Right lung (tissue), 5 donors: ENCODE measurements around the gene PROP1. TPM values are rescaled to one million over a fixed set of nuclear protein-coding genes. Genes with fewer than 3 reads are reported as not detected.
"Not testable (repeated sequence)": the region's sequence is repeated elsewhere in the genome, so short reads cannot be mapped to it uniquely, and the experiment has no call there.

Experiments
- DNase-seq, 2 donors: peaks; one replicate each; pipeline ENCODE4 v3.0.0-alpha.2; 2013
- polyA plus RNA-seq, 5 donors: library from polyadenylated mRNA; unstranded; fragments of 120-200 nt; gene quantifications; one replicate each; pipeline versions ENCODE4 v1.2.1 to v1.2.3, GENCODE V29; 2013; ENCODE audit warnings: inconsistent platforms in 1 of 5, low replicate concordance in 1 of 5; ENCODE audit not compliant: insufficient read length in 5 of 5, insufficient read depth in 1 of 5

PROP1 gene
- polyA plus RNA-seq, 5 donors: not detected

GRCh38 chr5:177945601-177946283 lies 50.3 kb downstream of the PROP1 start:
- DNase-seq: not testable (repeated sequence)

- DNase-seq: not testable (repeated sequence)
Observed at GRCh38 chr5:177945145-177945544, 50.9 kb downstream of the PROP1 start.

GRCh38 chr5:177943805-177944736 lies 52.0 kb downstream of the PROP1 start:
- DNase-seq: not testable (repeated sequence)

GRCh38 chr5:177942896-177943295 lies 53.1 kb downstream of the PROP1 start:
- not testable (repeated sequence) for DNase-seq

Other genes starting within 250 kb of the PROP1 start
- under 1 TPM in 4 of 5 donors, not detected in 1; 0.11 to 0.27 (median 0.20) TPM for gene FAM153A, start 213.3 kb downstream of the PROP1 start, polyA plus RNA-seq
- 10 to 100 TPM in 4 of 5 donors, 1 to 10 TPM in 1; 9.5 to 19.4 (median 15.9) TPM for gene N4BP3, start 117.3 kb upstream of the PROP1 start, polyA plus RNA-seq
- 10 to 100 TPM; 23.9 to 33.9 (median 27.7) TPM for gene RMND5B, start 134.8 kb upstream of the PROP1 start, polyA plus RNA-seq
- gene NHP2, start 157.6 kb upstream of the PROP1 start, polyA plus RNA-seq: 100 to 1,000 TPM in 2 of 5 donors, 10 to 100 TPM in 3; 79.2 to 138 (median 85.2) TPM
- not detected for gene GMCL2, start 191.1 kb upstream of the PROP1 start, polyA plus RNA-seq
- gene HNRNPAB, start 208.3 kb upstream of the PROP1 start, polyA plus RNA-seq: 100 to 1,000 TPM; 113 to 157 (median 127) TPM
- 100 to 1,000 TPM; 109 to 149 (median 125) TPM for gene PHYKPL, start 236.6 kb upstream of the PROP1 start, polyA plus RNA-seq